ENCODE results near the gene NPIPB8. TPM values are rescaled to one million over a fixed set of nuclear protein-coding genes. Genes with fewer than 3 reads are reported as not detected.
A peak's percentile ranks its signal among the peaks of the same experiment; 100 is the strongest.
"Not testable (repeated sequence)": the region's sequence is repeated elsewhere in the genome, so short reads cannot be mapped to it uniquely, and the experiment has no call there.

Gene NPIPB8
- total and polyA plus RNA-seq, 5 experiments from 2014 or later: 0.53 to 5.4 (median 4.5) TPM; not detected in 2

- H3K9me3 Mint-ChIP-seq, POLR2A ChIA-PET, H3K27ac Mint-ChIP-seq, DNase-seq, H3K4me3 Mint-ChIP-seq, H3K36me3 Mint-ChIP-seq, H3K27me3 Mint-ChIP-seq: not testable (repeated sequence)
- H3K4me1 Mint-ChIP-seq: peaks cover 4 to 13% (median 8%) of the 10 kb centered on the region in 4 donors
- ATAC-seq: peak; percentile 99
These were observed 38.2 kb upstream of the NPIPB8 start for GRCh38 chr16:28599377-28600285.

- Mint-ChIP-seq H3K4me3 (peak overlapping the region in 1 of 10 donors; percentile 57), H3K4me1 (peaks cover 4 to 13% (median 7%) of the 10 kb centered on the region in 4 donors)
- H3K9me3 Mint-ChIP-seq, POLR2A ChIA-PET, ATAC-seq, H3K27ac Mint-ChIP-seq, DNase-seq, H3K36me3 Mint-ChIP-seq, H3K27me3 Mint-ChIP-seq: not testable (repeated sequence)
These were observed 36.9 kb upstream of the NPIPB8 start for GRCh38 chr16:28600965-28601364.

- H3K27ac Mint-ChIP-seq: peak overlapping the region in 1 of 10 donors; percentile 29
- DNase-seq, H3K36me3 Mint-ChIP-seq, POLR2A ChIA-PET, H3K27me3 Mint-ChIP-seq, H3K9me3 Mint-ChIP-seq, ATAC-seq: not testable (repeated sequence)
- H3K4me1 Mint-ChIP-seq: peaks cover 4 to 13% (median 6%) of the 10 kb centered on the region in 4 donors
- peak overlapping the region in 5 of 10 donors; percentile 14 to 66 (median 56) for H3K4me3 Mint-ChIP-seq
These were observed 36.3 kb upstream of the NPIPB8 start for GRCh38 chr16:28601589-28601988.

GRCh38 chr16:28602062-28602461 is 35.8 kb upstream of the NPIPB8 start:
- H3K36me3 Mint-ChIP-seq, ATAC-seq, H3K4me3 Mint-ChIP-seq, H3K27me3 Mint-ChIP-seq, H3K4me1 Mint-ChIP-seq, H3K27ac Mint-ChIP-seq, H3K9me3 Mint-ChIP-seq, POLR2A ChIA-PET, DNase-seq: not testable (repeated sequence)

GRCh38 chr16:28602529-28602928 is 35.3 kb upstream of the NPIPB8 start:
- H3K27ac Mint-ChIP-seq: peak overlapping the region in 3 of 10 donors; percentile 43 to 88 (median 47)
- no peak for ATAC-seq
- no peaks in the 10 kb centered on the region for H3K27me3 Mint-ChIP-seq
- peaks cover 0 to 4% (median 3%) of the 10 kb centered on the region in 3 donors for H3K36me3 Mint-ChIP-seq
- POLR2A ChIA-PET: no interaction called here
- H3K4me3 Mint-ChIP-seq: no peak overlapping the region
- peaks cover 2 to 5% (median 3%) of the 10 kb centered on the region in 4 donors for H3K4me1 Mint-ChIP-seq
- no peak for DNase-seq
- H3K9me3 Mint-ChIP-seq: no peaks in the 10 kb centered on the region

- no peak for DNase-seq
- peaks cover 0 to 4% (median 3%) of the 10 kb centered on the region in 3 donors for H3K36me3 Mint-ChIP-seq
- H3K27me3 Mint-ChIP-seq: no peaks in the 10 kb centered on the region
- H3K27ac Mint-ChIP-seq: peak overlapping the region in 1 of 10 donors; percentile 4
- H3K4me1 Mint-ChIP-seq: peaks cover 0 to 3% (median 0%) of the 10 kb centered on the region in 4 donors
- no peaks in the 10 kb centered on the region for H3K9me3 Mint-ChIP-seq
- ATAC-seq: no peak
- POLR2A ChIA-PET: no interaction called here
- H3K4me3 Mint-ChIP-seq: no peak overlapping the region
These were observed 34.3 kb upstream of the NPIPB8 start for GRCh38 chr16:28603381-28604185.

GRCh38 chr16:28604186-28604565 is 33.7 kb upstream of the NPIPB8 start:
- peaks cover 0 to 3% (median 2%) of the 10 kb centered on the region in 4 donors for H3K4me1 Mint-ChIP-seq
- H3K9me3 Mint-ChIP-seq: no peaks in the 10 kb centered on the region
- no peak for DNase-seq
- no peaks in the 10 kb centered on the region for H3K27me3 Mint-ChIP-seq
- no peak for ATAC-seq
- no peak overlapping the region for H3K4me3 Mint-ChIP-seq
- no peak overlapping the region for H3K27ac Mint-ChIP-seq
- peaks cover 0 to 4% (median 3%) of the 10 kb centered on the region in 3 donors for H3K36me3 Mint-ChIP-seq
- POLR2A ChIA-PET: no interaction called here

GRCh38 chr16:28606291-28607115 is 31.4 kb upstream of the NPIPB8 start:
- Mint-ChIP-seq H3K27ac (no peak overlapping the region), H3K4me1 (peaks cover 7 to 24% (median 16%) of the 10 kb centered on the region in 4 donors), H3K9me3 (no peaks in the 10 kb centered on the region), H3K36me3 (peaks cover 0 to 4% (median 3%) of the 10 kb centered on the region in 3 donors), H3K4me3 (no peak overlapping the region), H3K27me3 (no peaks in the 10 kb centered on the region)
- ATAC-seq: no peak
- POLR2A ChIA-PET: interaction anchor here (0.7 kb wide), 1 partner anchor 72 kb away, joined by 3 read pairs; no protein-coding TSS in a partner anchor
- DNase-seq: no peak

GRCh38 chr16:28607116-28607623 is 30.7 kb upstream of the NPIPB8 start:
- ATAC-seq (no peak), DNase-seq (no peak)
- Mint-ChIP-seq H3K4me3 (no peak overlapping the region), H3K36me3 (peaks cover 0 to 4% (median 3%) of the 10 kb centered on the region in 3 donors), H3K4me1 (peaks cover 6 to 24% (median 16%) of the 10 kb centered on the region in 4 donors), H3K27ac (peak overlapping the region in 1 of 10 donors; percentile 75), H3K27me3 (no peaks in the 10 kb centered on the region), H3K9me3 (no peaks in the 10 kb centered on the region)
- POLR2A ChIA-PET: no interaction called here

- H3K4me3 Mint-ChIP-seq, H3K27me3 Mint-ChIP-seq, DNase-seq, H3K9me3 Mint-ChIP-seq, ATAC-seq, H3K36me3 Mint-ChIP-seq: not testable (repeated sequence)
- peak overlapping the region in 1 of 10 donors; percentile 50 for H3K27ac Mint-ChIP-seq
- H3K4me1 Mint-ChIP-seq: peaks cover 6 to 24% (median 16%) of the 10 kb centered on the region in 4 donors
- POLR2A ChIA-PET: interaction anchor here (0.7 kb wide), 1 partner anchor 10 kb away, joined by 3 read pairs; no protein-coding TSS in a partner anchor
These were observed 30.0 kb upstream of the NPIPB8 start for GRCh38 chr16:28607681-28608495.

GRCh38 chr16:28608496-28608808 is 29.4 kb upstream of the NPIPB8 start:
- Mint-ChIP-seq H3K27ac (peak overlapping the region in 1 of 10 donors; percentile 50), H3K4me1 (peaks cover 6 to 24% (median 16%) of the 10 kb centered on the region in 4 donors)
- ATAC-seq, H3K27me3 Mint-ChIP-seq, H3K36me3 Mint-ChIP-seq, H3K4me3 Mint-ChIP-seq, DNase-seq, H3K9me3 Mint-ChIP-seq: not testable (repeated sequence)
- POLR2A ChIA-PET: interaction anchor here (0.7 kb wide), 1 partner anchor 11 kb away, joined by 3 read pairs; no protein-coding TSS in a partner anchor

Measured in naive thymus-derived CD8-positive, alpha-beta T cell (primary cell).